IPS-18c (cell line): Measurements from ENCODE around the gene SLC36A2.

Experiments
- H3K4me3 ChIP-seq: 2 replicates; pipeline ENCODE4 v1.7.0; 2013; ENCODE audit warnings: low read depth, mild to moderate bottlenecking, low read length, moderate library complexity; ENCODE audit not compliant: insufficient read depth
- H3K9me3 ChIP-seq: one replicate; pipeline ENCODE4 v1.6.1; 2013; ENCODE audit warnings: mild to moderate bottlenecking, low read length, moderate library complexity; ENCODE audit not compliant: control insufficient read depth, insufficient read depth

Gene SLC36A2

DNA sequence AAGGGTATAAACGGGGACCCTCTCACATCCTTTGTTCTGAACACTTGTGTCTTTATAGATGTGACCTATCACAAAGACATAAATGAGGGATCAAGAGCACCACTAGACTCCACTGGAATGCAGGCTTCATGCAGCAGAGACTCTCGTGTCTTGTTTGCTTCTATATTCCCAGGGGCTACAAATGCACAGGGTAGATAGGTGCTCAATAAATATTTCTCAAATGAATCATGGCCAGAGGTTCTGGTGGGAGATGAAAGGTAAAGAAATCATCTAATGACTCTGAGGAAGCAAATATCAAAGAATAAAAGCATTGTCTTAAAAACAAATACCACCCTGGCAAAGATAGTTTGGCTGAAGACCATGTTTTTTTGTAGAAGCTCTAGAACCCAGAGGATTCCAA, 50.4 kb downstream of the SLC36A2 start:
- Histone ChIP-seq H3K9me3 (no peaks in the 10 kb centered on the region), H3K4me3 (no peak overlapping the region)

DNA sequence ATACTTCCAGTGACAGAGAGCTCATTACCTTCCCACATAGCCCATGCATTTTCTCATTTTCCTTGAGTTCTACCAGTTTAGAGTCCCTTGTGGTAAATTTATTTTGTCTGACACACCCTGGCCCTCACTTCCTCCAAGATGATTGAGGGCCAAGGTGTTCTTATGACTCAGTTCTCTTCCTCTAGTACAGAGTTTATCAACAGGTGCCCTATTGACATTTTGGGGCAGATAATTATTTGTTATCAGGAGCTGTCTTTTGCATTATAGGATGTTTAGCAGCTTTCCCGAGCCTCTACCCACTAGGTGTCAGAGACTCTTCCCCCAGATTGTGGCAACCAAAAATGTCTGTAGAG, 50.9 kb downstream of the SLC36A2 start:
- Histone ChIP-seq H3K4me3 (no peak overlapping the region), H3K9me3 (no peaks in the 10 kb centered on the region)

DNA sequence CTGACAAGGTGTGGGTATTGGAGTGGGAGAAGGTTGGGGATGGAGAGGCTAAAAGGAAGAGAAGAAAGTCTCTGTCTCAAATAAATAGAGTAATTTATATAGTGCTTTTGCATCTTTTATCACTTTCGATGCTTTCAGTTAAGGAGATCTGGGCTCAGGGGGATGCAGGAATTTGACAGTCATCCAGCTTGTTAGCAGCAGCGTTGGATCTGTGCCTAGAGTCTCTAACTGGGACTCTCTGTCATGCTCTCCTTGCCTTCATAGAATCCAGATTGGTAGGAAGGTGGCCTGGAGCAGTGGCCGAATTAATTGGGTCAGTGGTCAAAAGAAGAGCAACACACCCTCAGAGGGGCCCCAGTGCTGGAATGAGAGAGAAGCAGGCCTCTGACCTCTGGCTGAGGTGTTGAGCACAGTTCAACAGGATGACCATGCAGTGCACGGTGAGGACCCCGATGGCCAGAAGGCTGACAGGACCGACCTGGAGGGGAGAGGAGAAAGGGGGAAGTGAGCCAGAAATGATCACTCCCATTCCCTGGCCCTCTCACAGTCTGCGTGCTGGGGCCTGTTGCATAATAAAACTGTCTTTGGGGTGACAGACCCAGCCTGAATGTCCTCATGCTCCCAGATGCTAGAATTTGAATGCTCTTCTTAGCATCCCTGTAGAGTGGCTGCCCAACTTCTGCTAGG, 51.4 kb downstream of the SLC36A2 start:
- H3K4me3 ChIP-seq, result no peak overlapping the region
- no peaks in the 10 kb centered on the region for H3K9me3 ChIP-seq

- Histone ChIP-seq H3K4me3 (no peak overlapping the region), H3K9me3 (no peaks in the 10 kb centered on the region)
Measured at GRCh38 chr5:151295138-151295537, 52.2 kb downstream of the SLC36A2 start.

DNA sequence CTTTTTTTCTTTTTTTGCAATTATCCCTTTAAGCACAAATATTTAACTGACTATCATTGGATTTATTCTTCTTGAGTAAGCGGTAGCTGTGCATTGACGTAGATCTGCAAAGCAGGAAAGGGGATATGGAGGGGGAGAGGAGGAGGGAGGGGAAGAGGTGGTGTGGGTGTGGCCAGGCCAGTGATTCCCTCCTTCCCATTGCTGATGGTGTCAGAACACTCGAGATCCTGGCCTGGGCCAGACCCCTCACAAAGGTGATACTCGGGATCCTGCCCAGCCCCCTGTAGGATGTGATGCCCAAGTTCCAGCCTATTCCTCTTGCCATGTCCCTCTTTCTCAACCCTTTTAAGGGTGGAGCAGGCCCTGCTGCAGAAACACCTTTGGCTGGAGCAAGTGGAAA, 53.7 kb downstream of the SLC36A2 start:
- no peak overlapping the region for H3K4me3 ChIP-seq
- H3K9me3 ChIP-seq, result no peaks in the 10 kb centered on the region

DNA sequence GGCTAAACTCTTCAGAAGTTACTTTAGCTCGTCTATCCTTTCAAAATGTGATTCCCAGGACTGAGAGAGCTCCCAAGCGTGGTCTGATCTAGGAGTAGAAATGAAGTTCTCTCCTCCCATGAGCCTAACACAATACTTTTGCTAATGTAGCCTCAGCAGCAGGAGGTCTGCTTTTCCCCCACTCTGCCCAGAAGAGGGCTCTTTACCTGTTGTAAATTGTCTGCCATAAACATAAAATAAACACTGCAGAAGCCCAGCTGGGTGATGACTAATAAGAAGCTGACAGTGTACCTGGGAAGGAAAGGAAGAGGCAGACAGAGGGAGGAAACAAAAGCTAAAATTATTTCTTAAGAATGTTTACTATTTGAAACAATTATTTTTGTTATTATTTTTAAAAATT, 59.2 kb downstream of the SLC36A2 start:
- no peak overlapping the region for H3K4me3 ChIP-seq
- no peaks in the 10 kb centered on the region for H3K9me3 ChIP-seq

DNA sequence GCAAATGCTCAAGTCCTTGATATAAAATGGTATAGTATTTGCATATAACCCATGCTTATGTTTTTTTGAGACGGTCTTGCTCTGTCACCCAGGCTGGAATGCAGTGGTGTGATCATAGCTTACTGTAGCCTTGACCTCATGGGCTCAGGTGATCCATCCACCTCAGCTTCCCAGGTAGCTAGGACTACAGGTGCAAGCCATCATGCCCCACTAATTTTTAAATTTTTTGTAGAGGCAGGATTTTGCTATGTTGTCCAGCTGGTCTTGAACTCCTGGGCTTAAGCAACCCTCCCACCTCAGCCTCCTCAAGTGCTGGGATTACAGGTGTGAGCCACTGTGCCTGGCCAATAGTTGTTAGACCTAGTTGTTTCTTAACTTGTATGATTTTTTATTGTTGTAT, 61.1 kb downstream of the SLC36A2 start:
- Histone ChIP-seq H3K4me3 (no peak overlapping the region), H3K9me3 (no peaks in the 10 kb centered on the region)

- H3K9me3 ChIP-seq, result no peaks in the 10 kb centered on the region
- H3K4me3 ChIP-seq, result no peak overlapping the region
Measured at GRCh38 chr5:151285683-151286082, 61.7 kb downstream of the SLC36A2 start.

- Histone ChIP-seq H3K9me3 (no peaks in the 10 kb centered on the region), H3K4me3 (no peak overlapping the region)
Measured at GRCh38 chr5:151284392-151284967, 62.9 kb downstream of the SLC36A2 start.

DNA sequence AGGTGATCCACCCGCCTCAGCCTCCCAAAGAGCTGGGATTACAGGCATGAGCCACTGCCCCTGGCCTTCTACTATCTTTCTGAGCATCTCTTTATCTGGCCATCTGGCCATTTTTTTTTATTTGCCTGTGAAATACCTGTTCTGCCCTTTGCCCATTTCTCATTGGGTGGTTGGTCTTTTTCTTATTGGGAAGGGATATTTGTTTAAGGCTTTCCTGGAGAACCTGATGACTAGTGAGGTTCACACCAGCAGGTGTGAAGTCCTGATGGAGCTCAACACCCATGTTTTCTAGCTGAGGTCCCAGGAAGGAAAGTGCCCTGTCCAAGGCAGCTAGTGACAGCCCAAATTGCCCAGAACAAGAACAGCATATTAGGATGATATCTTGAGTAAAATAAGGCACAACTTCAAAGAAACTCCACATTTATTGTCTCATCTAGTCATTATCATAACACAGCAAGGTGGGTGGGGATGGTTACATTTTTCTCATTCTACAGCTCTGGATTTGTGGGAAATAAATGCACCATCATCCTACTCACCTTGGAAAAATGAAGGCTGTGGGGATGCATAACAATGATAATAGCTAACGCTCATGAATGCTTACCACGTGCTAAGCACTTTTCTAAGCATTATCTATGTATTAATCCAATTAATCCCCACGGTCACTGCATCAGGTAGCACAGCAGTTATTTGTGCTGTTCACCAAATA, 64.1 kb downstream of the SLC36A2 start:
- no peaks in the 10 kb centered on the region for H3K9me3 ChIP-seq
- no peak overlapping the region for H3K4me3 ChIP-seq

GRCh38 chr5:151281001-151281639, 66.2 kb downstream of the SLC36A2 start:
- Histone ChIP-seq H3K9me3 (no peaks in the 10 kb centered on the region), H3K4me3 (no peak overlapping the region)

GRCh38 chr5:151280443-151280842, 66.9 kb downstream of the SLC36A2 start:
- Histone ChIP-seq H3K4me3 (no peak overlapping the region), H3K9me3 (no peaks in the 10 kb centered on the region)

DNA sequence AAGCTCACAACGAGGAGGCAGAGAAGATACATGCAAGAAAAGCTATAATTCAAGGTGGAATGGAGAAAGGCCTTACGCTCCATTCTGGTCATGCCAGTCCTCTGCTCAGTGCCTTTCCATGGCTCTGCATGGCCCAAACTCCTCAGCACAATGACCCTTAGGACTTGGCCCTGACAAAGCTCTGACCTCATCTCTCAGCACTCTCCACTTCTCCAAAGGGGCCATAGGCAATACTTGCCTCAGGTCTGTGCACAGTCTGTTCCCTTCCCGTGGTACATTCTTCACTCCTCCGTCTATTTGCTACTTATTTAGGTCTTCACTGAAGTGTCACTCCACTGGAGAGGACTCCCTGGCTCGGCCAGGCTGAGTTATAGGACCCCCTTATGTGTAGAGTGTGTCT, 68.5 kb downstream of the SLC36A2 start:
- no peak overlapping the region for H3K4me3 ChIP-seq

DNA sequence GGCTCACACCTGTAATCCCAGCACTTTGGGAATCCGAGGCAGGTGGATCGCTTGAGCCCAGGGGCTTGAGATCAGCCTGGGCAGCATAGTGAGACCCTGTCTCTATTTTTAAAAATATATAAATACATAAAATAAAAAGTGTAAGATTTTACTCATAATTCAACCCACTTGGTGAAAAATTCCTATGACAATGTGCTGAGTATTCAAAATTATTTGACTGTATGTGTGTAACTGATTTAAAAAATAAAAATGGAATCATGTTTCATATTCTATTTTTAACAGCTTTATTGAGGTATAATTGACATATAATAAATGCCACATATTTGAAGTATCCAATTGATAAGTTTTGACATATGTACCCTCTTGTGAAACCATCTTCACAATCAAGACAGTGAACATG, 71.6 kb downstream of the SLC36A2 start:
- Histone ChIP-seq H3K4me3 (no peak overlapping the region), H3K9me3 (no peaks in the 10 kb centered on the region)

More for the DNA sequence above, 68.5 kb downstream of the SLC36A2 start:
- H3K9me3 ChIP-seq, result no peaks in the 10 kb centered on the region

GRCh38 chr5:151274666-151275065, 72.7 kb downstream of the SLC36A2 start:
- Histone ChIP-seq H3K4me3 (no peak overlapping the region), H3K9me3 (no peaks in the 10 kb centered on the region)

DNA sequence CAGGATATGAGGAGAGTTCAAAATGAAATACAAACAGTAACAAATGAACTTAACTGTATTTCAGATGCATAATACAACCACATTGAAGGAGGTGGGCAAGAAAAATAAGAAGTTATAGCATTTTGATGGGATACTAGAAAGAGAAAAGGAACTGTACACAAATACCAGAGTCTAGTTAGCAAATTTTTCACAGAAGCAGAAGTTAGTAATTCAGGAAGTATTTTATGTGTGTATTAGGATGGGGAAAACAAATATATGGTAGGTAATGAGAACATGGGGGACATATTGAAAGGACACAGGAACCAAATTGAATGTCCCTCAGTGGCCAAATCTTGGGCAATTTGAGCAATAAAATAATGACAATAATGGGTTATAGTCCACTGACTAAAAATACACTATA, 76.0 kb downstream of the SLC36A2 start:
- H3K4me3 ChIP-seq, result no peak overlapping the region
- no peaks in the 10 kb centered on the region for H3K9me3 ChIP-seq

DNA sequence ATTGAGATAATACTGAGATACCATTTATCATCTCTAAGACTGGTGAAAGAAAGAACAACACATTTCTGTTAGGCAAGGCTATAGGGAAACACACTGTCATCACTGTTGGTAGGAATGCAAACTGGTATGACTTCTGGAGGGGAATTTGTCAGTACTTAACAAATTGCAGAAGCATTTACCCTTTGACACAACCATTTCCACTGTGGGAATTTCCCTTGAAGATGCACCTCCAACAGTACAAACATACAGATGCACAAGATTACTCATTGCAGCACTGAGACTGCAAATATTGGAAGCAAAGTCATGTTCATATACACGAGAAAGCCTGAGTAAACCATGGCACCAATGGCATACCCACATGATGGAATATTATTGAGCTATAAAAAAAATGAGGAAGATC, 76.8 kb downstream of the SLC36A2 start:
- no peaks in the 10 kb centered on the region for H3K9me3 ChIP-seq
- no peak overlapping the region for H3K4me3 ChIP-seq
